HG03108 (cell line): ENCODE data around the gene TRPC4AP.

ENCODE experiments used
- ATAC-seq: cut with Tn5 transposase; IDR thresholded peaks from one replicate; pipeline ENCODE4 v1.9.1; 2021; ENCODE audit warnings: moderate library complexity; ENCODE audit not compliant: unreplicated experiment

Gene TRPC4AP

DNA sequence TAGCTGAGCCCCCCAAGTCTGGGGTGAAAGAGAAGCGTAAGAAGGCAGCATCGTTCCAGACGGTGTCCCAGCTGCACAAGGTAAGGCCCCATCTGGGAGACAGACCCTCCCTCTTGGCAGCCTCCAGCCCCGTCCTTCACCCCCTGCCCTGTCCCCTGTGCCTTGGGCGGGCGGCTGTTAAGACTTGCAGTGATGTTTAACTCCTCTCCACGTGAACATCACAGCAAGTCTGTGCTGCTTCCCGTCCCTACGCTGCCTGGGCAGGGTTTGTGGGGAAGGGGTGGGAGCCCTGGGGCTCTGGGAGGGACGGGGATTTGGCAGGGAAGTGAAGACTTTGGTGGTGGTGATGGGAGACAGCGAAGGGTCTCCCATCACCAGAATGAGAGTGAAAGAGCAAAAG lies 102.4 kb downstream of the TRPC4AP start:
- ATAC-seq: no peak

DNA sequence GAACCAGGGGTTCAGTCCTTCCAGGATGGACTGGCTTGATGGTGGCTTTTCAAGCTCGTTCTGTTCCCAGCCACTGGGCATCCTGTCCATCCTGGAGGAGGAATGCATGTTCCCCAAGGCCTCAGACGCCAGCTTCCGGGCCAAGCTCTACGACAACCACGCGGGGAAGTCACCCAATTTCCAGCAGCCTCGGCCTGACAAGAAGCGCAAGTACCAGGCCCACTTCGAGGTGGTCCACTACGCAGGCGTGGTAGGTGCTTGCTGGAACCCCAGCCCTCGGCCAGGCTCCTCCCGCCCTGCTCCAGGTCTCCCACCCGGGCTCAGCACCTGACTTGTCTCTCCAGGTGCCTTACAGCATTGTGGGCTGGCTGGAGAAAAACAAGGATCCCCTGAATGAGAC lies 102.9 kb downstream of the TRPC4AP start:
- ATAC-seq: no peak

DNA sequence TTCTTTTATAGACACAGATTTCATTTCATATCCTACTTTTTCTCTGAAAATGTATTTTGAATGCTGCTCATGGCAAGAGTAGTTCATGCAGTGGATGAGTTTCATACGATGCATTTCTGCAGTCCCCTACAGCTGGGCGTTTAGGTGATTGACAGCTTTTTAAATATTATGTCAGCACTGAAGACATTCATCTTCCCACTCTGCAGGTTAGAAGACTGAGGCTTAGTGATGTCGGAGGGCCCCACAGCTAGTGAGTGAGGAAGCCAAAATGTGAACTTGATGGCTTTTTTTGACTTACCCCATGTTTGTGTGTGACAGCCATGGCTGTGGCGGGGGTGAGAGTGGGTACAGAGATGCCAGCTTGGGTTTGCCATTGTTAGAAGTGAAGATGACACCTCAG lies 103.5 kb downstream of the TRPC4AP start:
- no peak for ATAC-seq

DNA sequence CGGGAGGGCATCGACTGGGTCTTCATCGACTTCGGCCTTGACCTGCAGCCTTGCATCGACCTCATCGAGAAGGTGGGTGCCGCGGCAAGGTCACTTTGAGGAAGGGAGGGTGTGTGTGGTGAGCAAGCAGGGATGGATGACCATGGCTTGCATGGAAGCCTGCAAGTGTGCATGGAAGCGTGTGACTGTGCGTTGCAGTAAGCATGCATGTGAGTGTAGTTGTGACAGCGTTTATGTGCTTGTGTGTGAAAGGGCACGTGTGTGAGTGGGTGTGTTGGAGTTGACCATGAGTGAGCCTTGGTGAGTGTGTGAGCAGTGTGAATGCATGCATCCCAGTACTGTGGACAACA lies 104.4 kb downstream of the TRPC4AP start:
- no peak for ATAC-seq

DNA sequence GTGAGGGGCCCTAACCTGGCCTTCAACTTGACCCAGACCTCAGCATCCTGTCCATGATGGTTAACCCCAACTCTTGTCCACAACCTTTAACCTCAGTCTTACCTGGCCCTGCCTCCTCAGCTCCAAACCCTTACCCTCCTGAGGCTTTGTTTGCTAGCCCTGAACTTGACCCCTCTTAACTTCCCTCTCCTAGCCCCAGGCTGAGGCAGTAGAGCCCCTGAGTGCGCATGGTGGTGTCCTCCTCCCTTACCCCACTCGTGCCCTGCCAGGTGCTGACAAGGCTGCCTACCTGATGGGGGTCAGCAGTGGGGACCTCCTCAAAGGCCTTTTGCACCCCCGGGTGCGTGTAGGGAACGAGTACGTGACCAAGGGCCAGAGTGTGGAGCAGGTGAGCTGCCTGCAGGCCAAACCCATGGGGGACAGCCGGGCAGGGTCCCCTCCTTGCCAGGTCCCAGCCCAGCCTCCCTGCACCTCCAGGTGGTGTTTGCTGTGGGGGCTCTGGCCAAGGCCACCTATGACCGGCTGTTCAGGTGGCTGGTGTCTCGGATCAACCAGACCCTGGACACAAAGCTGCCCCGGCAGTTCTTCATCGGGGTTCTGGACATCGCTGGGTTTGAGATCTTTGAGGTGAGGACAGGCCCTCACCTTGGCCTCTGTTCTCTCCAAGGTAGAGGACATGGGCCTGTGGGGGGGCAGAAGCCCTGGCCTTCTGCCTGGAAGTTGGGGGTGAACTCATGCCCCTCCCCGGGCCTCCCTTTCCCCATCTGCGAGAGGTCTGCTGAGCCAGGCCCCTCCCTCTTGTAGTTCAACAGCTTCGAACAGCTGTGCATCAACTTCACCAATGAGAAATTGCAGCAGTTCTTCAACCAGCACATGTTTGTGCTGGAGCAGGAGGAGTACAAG lies 105.1 kb downstream of the TRPC4AP start:
- ATAC-seq: no peak

DNA sequence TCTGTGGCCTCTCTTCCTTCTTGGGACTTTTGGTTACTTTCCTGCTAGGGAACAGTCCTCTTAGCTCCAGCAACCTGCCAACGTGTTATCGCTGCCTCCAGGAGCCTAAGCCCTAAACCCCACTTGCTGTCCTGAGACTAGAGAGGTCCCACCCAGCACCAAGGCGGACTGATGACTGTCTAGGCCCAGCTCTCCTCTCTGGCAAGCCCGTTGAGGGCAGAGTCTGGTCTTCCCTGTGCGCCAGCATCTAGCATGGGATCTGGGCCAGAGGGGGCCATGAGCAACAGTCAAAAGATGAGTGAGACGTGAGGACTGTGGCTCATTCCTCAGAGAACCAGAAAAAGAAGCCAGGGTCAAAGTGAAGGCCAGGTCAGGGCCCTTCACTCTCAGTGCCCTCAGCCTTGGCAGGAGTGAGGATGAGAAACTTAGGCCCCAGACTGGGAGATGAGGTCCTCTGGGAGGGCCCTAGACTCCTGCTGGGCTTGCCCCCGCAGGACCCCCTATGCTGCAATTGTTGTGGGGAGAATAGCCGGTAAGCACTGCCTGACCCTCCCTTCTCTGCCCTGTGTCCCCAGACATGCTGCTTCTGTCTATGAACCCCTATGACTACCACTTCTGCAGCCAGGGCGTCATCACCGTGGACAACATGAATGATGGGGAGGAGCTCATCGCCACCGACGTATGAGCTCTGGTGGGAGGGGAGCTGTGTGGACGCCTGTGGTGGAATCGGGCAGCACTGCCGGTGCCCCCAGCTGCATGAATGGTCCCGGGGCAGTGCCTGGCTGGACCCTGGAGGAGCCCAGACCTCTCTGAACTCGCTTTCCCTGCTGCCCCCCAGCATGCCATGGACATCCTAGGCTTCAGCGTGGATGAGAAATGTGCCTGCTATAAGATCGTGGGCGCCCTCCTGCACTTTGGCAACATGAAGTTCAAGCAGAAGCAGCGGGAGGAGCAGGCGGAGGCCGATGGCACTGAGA lies 106.0 kb downstream of the TRPC4AP start:
- no peak for ATAC-seq

DNA sequence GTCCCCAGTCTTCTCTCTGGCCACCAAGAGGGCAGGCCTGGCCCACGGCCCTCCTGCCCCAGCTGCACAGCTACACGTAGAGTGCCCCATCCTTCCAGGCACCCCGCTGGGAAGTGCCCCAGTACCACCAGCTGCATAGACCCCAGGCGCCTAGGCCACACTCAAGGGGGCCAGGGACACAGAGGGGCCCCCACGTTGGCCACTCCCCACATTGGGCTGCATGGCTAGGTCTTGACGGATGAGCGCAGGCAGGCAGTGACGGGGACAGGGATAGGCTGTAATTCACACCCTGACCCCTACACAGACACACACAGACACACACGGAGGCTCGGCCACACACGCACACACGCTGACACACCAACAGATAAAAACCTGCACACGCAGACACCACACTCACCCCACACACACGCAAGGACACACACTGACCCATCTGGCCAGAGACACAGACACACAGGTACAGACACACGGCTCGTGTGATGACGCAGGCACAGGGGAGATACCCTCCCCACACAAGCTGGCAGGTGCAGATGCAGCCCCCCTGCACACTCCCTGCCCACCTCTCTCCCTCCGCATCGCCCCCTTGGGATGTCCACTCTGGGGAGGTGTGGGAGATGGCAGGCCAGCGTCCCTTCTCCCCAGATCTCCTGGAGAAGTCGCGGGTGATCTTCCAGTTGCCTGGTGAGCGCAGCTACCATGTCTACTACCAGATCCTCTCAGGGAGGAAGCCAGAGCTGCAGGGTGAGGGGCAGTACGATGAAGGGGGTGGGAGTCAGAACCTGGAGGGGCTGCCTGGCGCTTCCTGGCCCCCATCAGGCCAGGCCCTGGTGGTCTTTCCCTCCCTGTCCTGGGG lies 106.9 kb downstream of the TRPC4AP start:
- ATAC-seq: no peak

DNA sequence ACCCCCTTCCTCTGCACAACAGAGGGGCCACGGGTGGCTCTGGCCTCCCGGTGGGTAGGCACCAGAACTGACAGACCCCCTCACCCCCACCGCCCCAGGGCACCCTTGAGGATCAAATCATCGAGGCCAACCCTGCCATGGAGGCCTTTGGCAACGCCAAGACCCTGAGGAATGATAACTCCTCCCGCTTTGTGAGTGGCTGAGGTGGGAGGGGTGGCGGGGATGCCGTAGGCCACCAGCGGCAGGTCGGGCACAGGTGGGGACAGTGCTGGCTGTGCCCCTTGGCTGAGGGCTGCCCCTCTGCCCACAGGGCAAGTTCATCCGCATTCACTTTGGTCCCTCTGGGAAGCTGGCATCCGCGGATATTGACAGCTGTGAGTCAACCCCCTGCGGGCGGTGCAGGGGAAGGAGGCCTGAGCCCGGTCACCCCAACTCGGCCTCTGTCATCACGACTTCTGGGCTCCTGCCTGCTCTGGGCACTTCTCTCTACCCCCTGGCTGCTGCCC lies 107.8 kb downstream of the TRPC4AP start:
- no peak for ATAC-seq

DNA sequence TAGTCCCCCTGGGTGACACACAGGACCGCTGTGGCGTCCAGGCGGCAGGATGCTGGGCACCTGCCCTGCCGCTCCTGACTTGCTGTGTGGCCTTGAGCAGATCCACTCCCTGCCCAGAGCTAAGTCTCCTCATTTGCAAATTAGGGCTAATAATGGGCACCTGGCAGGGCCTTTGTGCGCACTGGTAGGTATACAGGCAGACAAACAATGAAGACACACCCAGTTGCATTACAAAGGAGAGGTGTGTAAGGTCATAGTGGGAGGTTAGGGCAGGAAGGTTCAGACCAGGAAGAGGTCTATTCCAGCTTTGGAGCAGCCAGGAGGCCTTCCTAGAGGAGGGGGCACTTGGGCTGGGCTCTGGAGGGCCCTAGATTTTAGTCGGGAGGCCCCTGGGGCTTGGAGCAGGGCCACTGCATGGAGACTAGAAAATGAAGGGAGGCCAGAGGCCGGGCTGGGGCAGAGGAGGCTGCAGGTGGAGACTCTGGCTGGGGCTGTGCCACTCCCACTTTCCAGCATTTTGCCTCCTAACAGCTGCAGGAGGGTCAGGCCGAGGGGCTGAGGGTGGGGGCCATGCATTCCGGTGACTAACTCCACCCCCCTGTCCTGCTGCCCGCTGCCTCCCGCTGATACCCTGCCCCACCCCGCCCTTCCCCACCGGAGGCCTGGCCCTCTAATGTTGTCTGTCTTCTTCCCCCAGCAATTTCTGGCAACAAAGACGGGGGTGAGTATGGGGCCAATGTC lies 108.4 kb downstream of the TRPC4AP start:
- ATAC-seq: no peak

DNA sequence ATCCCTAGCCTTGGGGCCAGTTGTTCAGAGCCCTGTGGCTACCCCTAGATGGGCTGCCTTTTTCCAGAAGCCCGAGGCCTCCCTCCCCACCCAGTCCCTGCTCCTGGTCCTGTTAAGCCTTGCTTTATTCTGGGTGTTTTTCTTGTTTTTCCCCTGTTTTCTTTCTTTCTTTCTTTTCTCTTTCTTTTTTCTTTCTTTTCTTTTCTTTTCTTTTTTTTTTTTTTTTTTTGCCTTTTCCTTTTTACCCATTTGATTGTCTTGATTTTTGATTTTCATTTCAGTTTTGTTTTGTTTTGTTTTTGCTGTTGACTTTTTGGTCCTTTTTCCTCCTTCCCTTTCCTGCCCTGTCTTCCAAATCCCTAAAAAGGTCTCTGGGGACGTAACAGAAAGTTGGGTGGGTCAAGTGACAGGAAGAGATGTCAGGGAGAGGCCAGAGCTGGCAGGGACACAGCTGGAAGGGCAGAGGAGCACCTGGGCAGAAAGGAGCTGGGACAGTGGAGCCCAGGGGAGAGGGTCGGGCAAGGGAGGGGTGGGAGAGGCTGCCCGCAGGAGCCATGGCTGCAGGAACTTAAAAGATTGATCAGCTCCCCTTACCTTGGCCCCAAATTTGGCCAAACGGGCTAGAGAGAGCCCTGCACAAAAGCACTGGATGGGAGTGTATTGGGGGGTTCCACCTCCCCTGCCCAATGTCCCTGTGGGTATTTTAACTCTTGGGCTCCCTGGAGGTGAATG lies 109.4 kb downstream of the TRPC4AP start:
- no peak for ATAC-seq

DNA sequence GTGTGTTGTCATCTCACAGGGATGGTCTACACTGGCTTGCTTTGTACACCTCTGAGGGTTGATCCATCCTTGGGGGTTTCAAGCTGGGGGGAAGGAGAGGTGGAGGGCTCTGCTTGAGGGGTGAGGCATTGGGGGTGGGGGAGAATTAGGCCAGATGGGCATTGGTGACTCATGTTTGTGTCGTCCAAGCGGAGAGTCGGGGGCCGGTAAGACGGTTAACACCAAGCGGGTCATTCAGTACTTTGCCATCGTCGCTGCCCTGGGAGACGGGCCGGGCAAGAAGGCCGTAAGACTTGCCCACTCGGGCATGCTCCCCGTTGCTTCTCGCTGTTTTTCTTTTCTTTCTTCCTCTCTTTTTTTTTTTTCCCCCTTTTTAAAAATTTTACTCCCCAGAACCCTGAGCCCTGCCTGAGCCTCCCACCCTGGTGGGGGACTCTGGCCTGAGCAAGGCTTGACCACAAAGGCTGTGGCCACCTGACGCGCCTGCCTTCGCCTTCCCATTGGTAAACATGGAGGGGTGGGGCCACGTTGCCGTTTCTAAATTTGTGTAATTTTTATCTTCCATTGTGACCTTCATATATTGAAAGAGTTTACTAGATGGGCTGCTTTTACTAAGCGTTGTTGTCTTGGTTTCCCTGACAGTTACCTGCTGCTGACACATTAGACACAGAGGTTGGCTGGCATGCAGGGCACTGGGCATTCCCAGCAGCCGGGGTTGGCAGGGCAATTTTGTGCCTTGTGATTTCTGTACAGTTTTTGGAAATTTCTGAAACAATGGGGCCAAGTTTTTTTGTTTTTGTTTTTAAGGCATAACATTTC lies 110.1 kb downstream of the TRPC4AP start:
- ATAC-seq: no peak

DNA sequence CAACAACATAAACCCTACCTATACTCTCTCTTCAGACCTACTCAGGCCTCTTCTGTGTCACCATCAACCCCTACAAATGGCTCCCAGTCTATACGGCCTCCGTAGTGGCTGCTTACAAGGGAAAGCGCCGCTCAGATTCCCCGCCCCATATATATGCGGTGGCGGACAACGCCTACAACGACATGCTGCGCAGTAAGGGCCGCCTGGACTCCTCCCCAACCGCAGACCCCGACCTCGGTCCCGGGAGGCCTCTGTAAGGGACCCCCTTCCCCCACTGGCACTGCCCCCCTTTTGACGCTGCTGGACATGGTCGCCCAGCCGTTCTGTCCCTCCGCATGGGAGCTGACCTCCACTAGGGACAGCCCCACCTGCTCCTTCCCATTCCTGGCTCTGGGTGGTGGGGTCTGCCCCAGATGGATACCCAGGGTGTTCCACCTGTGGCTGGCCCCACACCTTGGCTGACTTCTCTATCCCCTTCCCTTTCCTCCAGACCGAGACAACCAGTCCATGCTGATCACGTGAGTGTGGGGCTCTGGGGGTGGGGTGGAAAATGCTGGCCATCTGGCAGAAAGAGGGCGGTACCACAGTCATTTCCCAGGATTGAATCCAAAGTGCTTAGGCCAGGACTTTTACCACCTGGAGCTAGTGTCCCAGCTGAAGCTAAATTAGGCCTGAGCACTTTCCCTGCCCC lies 111.9 kb downstream of the TRPC4AP start:
- no peak for ATAC-seq

DNA sequence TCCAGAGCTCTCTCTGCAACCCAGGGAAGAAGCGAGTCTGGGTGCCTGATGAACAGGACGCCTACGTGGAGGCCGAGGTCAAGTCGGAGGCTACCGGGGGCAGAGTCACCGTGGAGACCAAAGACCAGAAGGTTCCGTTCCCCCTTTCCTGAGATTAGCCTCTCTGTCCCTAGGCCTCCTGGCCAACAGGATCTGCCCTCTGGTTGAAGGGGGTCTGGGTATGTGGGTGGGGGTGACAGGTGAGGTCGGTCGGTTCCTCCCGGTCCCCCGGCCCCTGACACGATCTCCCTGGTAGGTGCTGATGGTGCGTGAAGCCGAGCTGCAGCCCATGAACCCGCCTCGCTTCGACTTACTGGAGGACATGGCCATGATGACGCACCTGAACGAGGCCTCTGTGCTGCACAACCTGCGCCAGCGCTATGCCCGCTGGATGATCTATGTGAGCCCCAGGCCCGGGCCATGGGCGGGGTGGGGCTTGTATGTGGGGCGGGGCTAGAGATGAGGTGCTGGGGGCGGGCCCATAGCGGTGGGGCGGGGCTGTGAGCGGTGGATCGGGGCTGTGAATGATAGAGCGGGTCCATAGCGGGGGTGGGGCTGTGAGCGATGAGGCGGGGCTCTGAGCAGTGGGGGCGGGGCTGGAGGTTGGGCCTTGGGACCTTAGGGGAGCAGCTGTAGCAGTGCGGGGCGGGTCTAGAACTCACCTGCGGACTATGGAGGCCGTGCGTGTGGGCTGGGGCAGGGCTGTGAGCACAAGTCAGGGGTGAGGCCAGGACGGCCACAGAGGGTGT lies 113.0 kb downstream of the TRPC4AP start:
- no peak for ATAC-seq

DNA sequence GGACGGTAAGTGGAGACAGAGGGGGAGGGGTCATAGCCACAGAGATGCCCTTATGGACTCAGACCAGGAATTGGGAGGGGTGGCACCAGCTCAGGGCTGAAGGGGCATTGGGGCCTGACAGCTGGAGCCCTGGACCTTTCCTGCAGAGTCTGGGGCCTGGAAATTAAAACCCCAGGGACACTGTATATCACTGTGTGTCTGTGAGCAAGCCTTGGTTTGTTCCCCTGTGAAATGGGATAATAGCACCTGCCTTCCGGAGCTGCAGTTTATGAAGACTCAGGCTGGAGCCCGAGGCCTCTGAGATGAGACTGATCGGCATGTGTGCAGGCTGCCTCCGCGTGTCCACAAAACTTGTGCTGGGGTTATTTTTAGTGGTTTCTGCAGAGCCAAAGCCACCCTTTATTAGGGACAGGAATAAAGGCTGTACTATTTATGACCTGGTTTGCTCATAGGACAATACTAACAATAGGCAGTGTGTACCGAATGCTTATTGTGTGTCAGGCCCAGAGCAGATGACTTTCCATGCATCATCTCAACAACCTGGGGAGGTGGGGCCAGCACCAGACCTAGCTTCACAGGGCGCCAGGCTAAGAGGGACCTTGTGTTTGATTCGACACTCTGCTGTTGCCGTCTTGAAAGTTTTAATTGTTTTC lies 114.4 kb downstream of the TRPC4AP start:
- ATAC-seq: no peak

DNA sequence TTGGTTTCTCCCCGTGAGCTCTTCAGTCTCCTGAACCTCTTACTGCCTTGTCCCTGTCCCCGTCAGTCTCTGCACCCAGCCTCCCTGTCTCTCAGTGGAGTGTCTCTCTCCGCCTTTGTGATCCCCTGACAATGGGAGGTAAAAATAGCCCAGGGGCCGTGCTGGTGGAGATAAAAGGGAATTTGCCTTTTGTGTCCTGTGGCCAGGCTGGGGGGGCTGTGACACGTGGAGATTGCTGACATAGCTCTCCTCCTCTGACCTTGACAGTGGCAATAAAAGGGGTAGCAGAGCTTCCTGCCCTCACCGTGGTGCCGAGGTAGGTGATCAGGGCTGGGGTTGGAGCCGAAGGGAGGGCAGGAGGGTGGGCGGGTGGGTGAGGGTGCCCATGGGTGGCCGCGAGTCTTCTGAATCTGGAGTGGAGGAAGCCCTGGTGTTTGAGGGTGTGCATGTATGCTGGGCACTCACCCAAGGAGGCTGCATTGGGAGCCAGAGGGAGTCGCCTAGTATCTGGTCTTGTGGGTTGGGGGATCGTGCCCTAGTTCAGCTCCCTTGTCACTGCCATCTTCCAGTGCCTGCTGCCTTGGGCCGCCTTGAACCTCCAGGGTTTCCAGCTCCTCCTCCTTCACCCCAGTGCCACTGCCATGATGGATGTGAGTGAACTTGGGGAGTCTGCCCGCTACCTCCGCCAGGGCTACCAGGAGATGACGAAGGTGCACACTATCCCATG lies 115.1 kb downstream of the TRPC4AP start:
- no peak for ATAC-seq

DNA sequence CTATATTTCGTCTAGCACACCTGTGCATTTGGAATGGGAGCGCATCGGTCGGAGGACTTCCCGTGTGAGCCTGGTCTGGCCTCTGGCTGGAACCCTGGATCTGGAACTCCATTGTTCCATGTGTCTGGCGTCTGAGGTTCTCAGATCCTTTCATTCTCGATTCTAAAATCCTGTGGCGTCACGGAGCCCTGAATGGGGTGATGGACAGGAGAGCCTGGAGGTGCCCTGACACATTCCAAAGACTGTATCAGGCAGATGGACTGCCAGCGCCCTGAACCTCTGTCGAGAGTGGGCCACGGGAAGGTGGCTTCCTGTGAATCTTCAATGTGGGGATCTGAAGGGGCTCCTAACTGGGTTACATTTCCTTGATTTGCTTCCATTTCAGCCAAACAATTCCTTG lies 116.3 kb downstream of the TRPC4AP start:
- ATAC-seq: no peak
